MCF 10A (cell line): ENCODE results near the gene RASA2. TPM values are rescaled to one million over a fixed set of nuclear protein-coding genes. Genes with fewer than 3 reads are reported as not detected.
"Not testable (repeated sequence)": the region's sequence is repeated elsewhere in the genome, so short reads cannot be mapped to it uniquely, and the experiment has no call there.

ENCODE experiments used
- BruUV-seq: library from RNA; stranded (reverse); fragments of 400-500 nt; replicated peaks from 2 replicates; lab custom pipeline; 2021; lab: Mats Ljungman, UMichigan
- CTCF ChIA-PET: fragments of 300-600 bp; sonication (Branson Sonifier 250); formaldehyde crosslinking; extraction: SDS; loops from one replicate; lab custom pipeline; 2021; ENCODE audit warnings: antibody characterized with exemption, inconsistent platforms; lab: Yijun Ruan, JAX
- POLR2A ChIA-PET: fragments of 300-600, 350-650 bp; sonication (Branson Sonifier 250); formaldehyde crosslinking; extraction: SDS; loops from one replicate; lab custom pipeline; 2020; ENCODE audit warnings: antibody characterized with exemption, inconsistent platforms; lab: Yijun Ruan, JAX
- DNase-seq: peaks from one replicate; pipeline ENCODE4 v3.0.0-alpha.2; 2018; ENCODE audit not compliant: unreplicated experiment
- H3K27ac Mint-ChIP-seq: one replicate; pipeline ENCODE4 v1.8.0; 2022; ENCODE audit warnings: mild to moderate bottlenecking, low read depth, mixed read lengths; ENCODE audit not compliant: unreplicated experiment
- H3K27me3 Mint-ChIP-seq: one replicate; pipeline ENCODE4 v1.8.0; 2022; ENCODE audit warnings: mixed read lengths; ENCODE audit not compliant: insufficient read depth, unreplicated experiment
- H3K36me3 Mint-ChIP-seq: one replicate; pipeline ENCODE4 v1.8.0; 2022; ENCODE audit warnings: mild to moderate bottlenecking, moderate library complexity, mixed read lengths; ENCODE audit not compliant: insufficient read depth, unreplicated experiment
- H3K4me1 Mint-ChIP-seq: one replicate; pipeline ENCODE4 v1.8.0; 2022; ENCODE audit warnings: mixed read lengths; ENCODE audit not compliant: insufficient read depth, unreplicated experiment
- H3K4me3 Mint-ChIP-seq: one replicate; pipeline ENCODE4 v1.8.0; 2022; ENCODE audit warnings: mild to moderate bottlenecking, moderate library complexity, mixed read lengths; ENCODE audit not compliant: unreplicated experiment
- H3K9me3 Mint-ChIP-seq: one replicate; pipeline ENCODE4 v1.8.0; 2022; ENCODE audit warnings: mixed read lengths; ENCODE audit not compliant: unreplicated experiment
- intact Hi-C: fragments of 100-400 bp; cut with micrococcal nuclease; formaldehyde crosslinking; loops from 2 replicates; pipeline ENCODE4 v1.14.1; 2022
- total RNA-seq: library from RNA; stranded (reverse); gene quantifications from 2 replicates; pipeline ENCODE4 v1.2.3, GENCODE V29; 2022
- TF ChIP-seq, protein P1 (sequence below): fragments of 200-600 bp; IDR thresholded peaks from one replicate; pipeline ENCODE4 v1.8.0; 2022; ENCODE audit warnings: antibody characterized with exemption, mild to moderate bottlenecking; ENCODE audit not compliant: unreplicated experiment

Gene RASA2
- total RNA-seq, 1 experiment from 2014 or later, result 19.5 TPM

DNA sequence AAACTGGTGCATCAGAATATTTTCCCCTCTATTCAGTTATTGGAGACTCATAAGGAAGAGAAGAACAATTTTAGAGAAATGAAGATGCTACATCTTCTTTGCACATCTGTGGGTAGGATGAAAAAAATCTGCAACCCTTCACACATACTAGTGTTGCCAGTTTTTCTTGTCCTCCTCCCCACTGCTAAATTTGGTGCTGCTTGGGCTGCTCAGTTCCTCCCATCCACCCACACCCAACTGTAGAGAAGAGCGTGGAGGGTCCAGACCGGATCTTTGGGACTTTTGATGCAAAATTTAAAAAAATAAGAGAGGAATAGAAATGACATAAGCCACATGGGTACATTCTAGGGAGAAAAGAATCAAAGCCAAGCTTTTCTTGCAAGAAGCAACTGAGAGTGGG, 8.7 kb upstream of the RASA2 start:
- ChIA-PET POLR2A (no interaction called here), CTCF (interaction anchor here (1.8 to 3.0 kb wide), 2 partner anchors 13 to 82 kb away, joined by 4 to 8 read pairs; no protein-coding TSS in a partner anchor)
- intact Hi-C loops, result no loop called here
- BruUV-seq, result no TSS peak
- TF ChIP-seq, protein P1, sequence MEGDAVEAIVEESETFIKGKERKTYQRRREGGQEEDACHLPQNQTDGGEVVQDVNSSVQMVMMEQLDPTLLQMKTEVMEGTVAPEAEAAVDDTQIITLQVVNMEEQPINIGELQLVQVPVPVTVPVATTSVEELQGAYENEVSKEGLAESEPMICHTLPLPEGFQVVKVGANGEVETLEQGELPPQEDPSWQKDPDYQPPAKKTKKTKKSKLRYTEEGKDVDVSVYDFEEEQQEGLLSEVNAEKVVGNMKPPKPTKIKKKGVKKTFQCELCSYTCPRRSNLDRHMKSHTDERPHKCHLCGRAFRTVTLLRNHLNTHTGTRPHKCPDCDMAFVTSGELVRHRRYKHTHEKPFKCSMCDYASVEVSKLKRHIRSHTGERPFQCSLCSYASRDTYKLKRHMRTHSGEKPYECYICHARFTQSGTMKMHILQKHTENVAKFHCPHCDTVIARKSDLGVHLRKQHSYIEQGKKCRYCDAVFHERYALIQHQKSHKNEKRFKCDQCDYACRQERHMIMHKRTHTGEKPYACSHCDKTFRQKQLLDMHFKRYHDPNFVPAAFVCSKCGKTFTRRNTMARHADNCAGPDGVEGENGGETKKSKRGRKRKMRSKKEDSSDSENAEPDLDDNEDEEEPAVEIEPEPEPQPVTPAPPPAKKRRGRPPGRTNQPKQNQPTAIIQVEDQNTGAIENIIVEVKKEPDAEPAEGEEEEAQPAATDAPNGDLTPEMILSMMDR, result no peak
- H3K9me3 Mint-ChIP-seq, result no peaks in the 10 kb centered on the region
- no peak overlapping the region for H3K4me3 Mint-ChIP-seq
- DNase-seq, result no peak
- H3K4me1 Mint-ChIP-seq, result peaks cover 26% of the 10 kb centered on the region
- H3K27me3 Mint-ChIP-seq, result no peaks in the 10 kb centered on the region
- no peak overlapping the region for H3K27ac Mint-ChIP-seq
- no peaks in the 10 kb centered on the region for H3K36me3 Mint-ChIP-seq

- H3K9me3 Mint-ChIP-seq, H3K36me3 Mint-ChIP-seq, intact Hi-C loops, DNase-seq, BruUV-seq, H3K27me3 Mint-ChIP-seq, H3K4me3 Mint-ChIP-seq, H3K27ac Mint-ChIP-seq: not testable (repeated sequence)
- POLR2A ChIA-PET, result interaction anchor here (0.6 to 1.0 kb wide), 2 partner anchors 14 to 111 kb away, joined by 3 read pairs; no protein-coding TSS in a partner anchor
- CTCF ChIA-PET, result interaction anchor here (3.0 kb wide), 1 partner anchor 14 kb away, joined by 8 read pairs; no protein-coding TSS in a partner anchor
- peaks cover 32% of the 10 kb centered on the region for H3K4me1 Mint-ChIP-seq
Measured at GRCh38 chr3:141478840-141479239, 8.0 kb upstream of the RASA2 start.

DNA sequence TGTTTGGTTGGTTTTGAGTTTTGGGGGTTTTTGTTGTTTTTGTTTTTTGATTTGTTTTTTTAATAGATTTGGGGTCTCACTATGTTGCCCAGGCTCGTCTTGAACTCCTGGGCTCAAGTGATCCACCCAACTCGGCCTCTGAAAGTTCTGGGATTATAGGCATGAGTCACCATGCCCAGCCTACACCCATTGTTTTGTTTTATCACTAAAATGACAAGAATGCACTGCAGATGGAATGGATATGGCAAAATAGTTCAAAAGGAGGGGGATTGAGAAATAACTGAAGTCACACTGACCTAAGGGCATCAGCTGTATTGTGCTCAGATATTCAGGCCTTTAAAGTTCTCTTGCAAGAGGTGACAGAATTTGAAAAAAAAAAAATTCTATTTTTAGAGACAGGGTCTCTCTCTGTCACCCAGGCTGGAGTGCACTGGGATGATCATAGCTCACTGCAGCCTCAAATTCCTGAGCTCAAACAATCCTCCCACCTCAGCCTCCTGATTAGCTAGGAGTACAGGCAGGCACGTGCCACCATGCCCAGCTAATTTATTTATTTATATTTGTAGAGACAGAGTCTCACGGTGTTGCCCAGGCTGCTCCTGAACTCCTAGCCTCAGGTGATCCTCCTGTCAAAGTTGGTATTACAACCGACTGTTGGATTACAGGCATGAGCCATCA, 4.4 kb upstream of the RASA2 start:
- Mint-ChIP-seq H3K36me3 (no peaks in the 10 kb centered on the region), H3K4me1 (peaks cover 40% of the 10 kb centered on the region), H3K27me3 (no peaks in the 10 kb centered on the region), H3K27ac (peak overlapping the region; percentile 74), H3K4me3 (no peak overlapping the region), H3K9me3 (no peaks in the 10 kb centered on the region)
- POLR2A ChIA-PET, result interaction anchor here (0.6 to 1.0 kb wide), 3 partner anchors 10 to 48 kb away, joined by 3 to 4 read pairs (median 3); no protein-coding TSS in a partner anchor
- intact Hi-C loops, result no loop called here
- CTCF ChIA-PET, result interaction anchor here (0.6 to 1.3 kb wide), 5 partner anchors 21 to 668 kb away, joined by 3 to 4 read pairs (median 3); no protein-coding TSS in a partner anchor
- BruUV-seq, result no TSS peak
- peak; percentile 89 for DNase-seq
- TF ChIP-seq, protein P1, result no peak

GRCh38 chr3:141484701-141485287, 2.0 kb upstream of the RASA2 start:
- BruUV-seq, result no TSS peak
- no peak for DNase-seq
- Mint-ChIP-seq H3K9me3 (no peaks in the 10 kb centered on the region), H3K36me3 (no peaks in the 10 kb centered on the region), H3K27ac (no peak overlapping the region), H3K27me3 (no peaks in the 10 kb centered on the region), H3K4me3 (no peak overlapping the region), H3K4me1 (peaks cover 52% of the 10 kb centered on the region)
- intact Hi-C loops, result loop anchor here (5.0 kb wide), 1 partner anchor 48 kb away; no protein-coding TSS in a partner anchor
- ChIA-PET POLR2A (interaction anchor here (1.6 kb wide), 1 partner anchor 8 kb away, joined by 6 read pairs; no protein-coding TSS in a partner anchor), CTCF (interaction anchor here (1.3 kb wide), 1 partner anchor 24 kb away, joined by 3 read pairs; no protein-coding TSS in a partner anchor)
- TF ChIP-seq, protein P1, result no peak
